ENCODE measurements around the gene PXDN.

DNA sequence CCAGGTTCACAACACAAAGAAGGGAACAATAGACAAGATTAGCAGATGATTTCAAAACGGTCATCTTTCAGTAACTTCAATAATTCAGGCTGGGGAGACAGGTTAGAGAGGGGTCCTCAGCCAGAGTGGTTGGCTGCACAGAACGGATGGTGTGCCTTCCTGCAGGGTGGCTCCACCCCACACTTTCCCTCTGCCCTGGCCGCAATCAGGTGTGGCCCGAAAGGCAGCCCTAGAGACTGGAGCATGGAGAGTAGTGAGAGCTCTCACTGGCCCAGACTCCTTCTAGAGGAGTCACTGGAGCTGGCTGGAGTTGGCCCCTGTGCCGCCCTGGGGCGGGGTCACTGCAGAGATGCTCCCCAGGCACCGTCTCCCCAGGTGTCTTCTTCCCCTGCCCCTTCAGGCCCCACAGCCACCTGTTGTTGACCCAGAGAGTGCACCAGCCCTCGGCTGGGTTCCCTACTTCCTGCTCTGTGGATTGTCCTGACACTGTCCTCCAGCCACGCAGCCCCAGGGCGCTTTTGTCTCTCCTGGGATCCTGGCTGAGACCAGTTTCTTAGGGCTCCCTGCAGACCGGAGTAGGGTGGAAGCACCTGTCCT, 126.8 kb downstream of the PXDN start:
- TF ChIP-seq, protein P1, sequence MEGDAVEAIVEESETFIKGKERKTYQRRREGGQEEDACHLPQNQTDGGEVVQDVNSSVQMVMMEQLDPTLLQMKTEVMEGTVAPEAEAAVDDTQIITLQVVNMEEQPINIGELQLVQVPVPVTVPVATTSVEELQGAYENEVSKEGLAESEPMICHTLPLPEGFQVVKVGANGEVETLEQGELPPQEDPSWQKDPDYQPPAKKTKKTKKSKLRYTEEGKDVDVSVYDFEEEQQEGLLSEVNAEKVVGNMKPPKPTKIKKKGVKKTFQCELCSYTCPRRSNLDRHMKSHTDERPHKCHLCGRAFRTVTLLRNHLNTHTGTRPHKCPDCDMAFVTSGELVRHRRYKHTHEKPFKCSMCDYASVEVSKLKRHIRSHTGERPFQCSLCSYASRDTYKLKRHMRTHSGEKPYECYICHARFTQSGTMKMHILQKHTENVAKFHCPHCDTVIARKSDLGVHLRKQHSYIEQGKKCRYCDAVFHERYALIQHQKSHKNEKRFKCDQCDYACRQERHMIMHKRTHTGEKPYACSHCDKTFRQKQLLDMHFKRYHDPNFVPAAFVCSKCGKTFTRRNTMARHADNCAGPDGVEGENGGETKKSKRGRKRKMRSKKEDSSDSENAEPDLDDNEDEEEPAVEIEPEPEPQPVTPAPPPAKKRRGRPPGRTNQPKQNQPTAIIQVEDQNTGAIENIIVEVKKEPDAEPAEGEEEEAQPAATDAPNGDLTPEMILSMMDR (conservative IDR thresholded peaks at IDR 0.05; ENCODE audit: low read depth, low read length): no peak
- TF ChIP-seq RAD21 (IDR thresholded peaks at IDR 0.05; ENCODE audit: low read length) (no peak), POLR2A (IDR thresholded peaks at IDR 0.05; ENCODE audit: low read depth, low read length) (no peak), RFX5 (IDR thresholded peaks at IDR 0.05; ENCODE audit: low read depth, low read length) (no peak), SMC3 (IDR thresholded peaks at IDR 0.05; ENCODE audit: low read depth, low read length) (no peak), USF2 (IDR thresholded peaks at IDR 0.05; ENCODE audit: low read depth, low read length) (no peak), NFE2L2 (IDR thresholded peaks at IDR 0.05; ENCODE audit: low read depth, low read length) (no peak)
